Neural progenitor cell (in vitro differentiated cells): ENCODE results near the gene IL20RA.

ENCODE experiments used
- EZH2 ChIP-seq: fragments of 200-600 bp; sonication (generic); IDR thresholded peaks from 2 replicates; pipeline ENCODE4 v1.6.1; 2017; ENCODE audit warnings: antibody characterized with exemption, mild to moderate bottlenecking, moderate library complexity
- EZH2phosphoT487 ChIP-seq: fragments of 200-600 bp; sonication (generic); IDR thresholded peaks from 2 replicates; pipeline ENCODE4 v1.6.1; 2017; ENCODE audit warnings: antibody characterized with exemption
- TF ChIP-seq, protein P1 (sequence below): fragments of 200-600 bp; sonication (generic); IDR thresholded peaks from 2 replicates; pipeline ENCODE4 v1.5.1; 2017; ENCODE audit warnings: antibody characterized with exemption, mild to moderate bottlenecking

DNA sequence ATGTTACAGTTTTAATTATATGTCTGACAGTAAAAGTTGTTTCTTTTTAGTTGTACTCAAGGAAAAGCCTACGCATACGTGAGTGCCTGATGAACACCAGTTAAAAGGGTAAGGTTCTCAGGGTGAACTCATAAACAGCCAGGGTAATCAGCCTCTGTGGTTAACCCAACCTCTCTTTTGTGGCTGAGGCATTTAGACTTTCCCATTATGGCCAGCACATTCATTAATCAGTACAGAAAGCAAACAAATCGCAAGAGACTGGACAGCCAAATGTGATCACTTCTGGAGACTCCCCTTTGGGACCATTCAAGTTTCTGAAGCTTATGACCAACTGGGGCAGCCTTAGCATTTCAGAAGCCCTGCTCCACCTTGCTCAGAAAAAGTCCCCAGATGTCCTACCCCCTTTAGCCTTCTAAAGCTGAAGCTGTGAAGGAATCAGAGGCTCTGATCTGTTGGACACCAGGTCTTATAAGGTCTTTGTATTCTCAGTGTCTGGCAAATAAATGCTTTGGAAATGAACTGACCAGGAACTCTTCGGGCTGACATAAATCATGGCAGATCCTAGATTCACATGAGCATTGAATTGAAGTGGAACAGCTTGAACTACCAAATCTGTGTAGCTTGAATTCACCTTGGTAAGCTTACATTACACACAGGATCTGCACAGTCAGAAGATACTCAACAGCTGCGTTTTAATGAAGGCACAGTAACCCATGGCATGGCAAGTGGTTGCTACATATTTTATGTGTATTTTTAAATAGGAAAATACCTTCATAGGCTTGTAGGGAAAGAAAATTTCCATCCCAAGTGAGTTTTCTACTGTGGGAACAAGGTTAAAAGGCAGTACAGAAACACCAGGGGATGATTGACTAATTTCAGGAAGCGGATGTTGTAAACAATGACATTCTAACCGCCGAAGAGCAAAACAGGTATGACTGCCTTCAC, 18.7 kb downstream of the IL20RA start:
- TF ChIP-seq, protein P1, sequence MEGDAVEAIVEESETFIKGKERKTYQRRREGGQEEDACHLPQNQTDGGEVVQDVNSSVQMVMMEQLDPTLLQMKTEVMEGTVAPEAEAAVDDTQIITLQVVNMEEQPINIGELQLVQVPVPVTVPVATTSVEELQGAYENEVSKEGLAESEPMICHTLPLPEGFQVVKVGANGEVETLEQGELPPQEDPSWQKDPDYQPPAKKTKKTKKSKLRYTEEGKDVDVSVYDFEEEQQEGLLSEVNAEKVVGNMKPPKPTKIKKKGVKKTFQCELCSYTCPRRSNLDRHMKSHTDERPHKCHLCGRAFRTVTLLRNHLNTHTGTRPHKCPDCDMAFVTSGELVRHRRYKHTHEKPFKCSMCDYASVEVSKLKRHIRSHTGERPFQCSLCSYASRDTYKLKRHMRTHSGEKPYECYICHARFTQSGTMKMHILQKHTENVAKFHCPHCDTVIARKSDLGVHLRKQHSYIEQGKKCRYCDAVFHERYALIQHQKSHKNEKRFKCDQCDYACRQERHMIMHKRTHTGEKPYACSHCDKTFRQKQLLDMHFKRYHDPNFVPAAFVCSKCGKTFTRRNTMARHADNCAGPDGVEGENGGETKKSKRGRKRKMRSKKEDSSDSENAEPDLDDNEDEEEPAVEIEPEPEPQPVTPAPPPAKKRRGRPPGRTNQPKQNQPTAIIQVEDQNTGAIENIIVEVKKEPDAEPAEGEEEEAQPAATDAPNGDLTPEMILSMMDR = no peak
- TF ChIP-seq EZH2 (no peak), EZH2phosphoT487 (no peak)
